ENCODE measurements around the gene DNAJA2. TPM values are rescaled to one million over a fixed set of nuclear protein-coding genes. Genes with fewer than 3 reads are reported as not detected.

Gene DNAJA2
- total RNA-seq, 1 experiment from 2014 or later = 85.2 TPM

DNA sequence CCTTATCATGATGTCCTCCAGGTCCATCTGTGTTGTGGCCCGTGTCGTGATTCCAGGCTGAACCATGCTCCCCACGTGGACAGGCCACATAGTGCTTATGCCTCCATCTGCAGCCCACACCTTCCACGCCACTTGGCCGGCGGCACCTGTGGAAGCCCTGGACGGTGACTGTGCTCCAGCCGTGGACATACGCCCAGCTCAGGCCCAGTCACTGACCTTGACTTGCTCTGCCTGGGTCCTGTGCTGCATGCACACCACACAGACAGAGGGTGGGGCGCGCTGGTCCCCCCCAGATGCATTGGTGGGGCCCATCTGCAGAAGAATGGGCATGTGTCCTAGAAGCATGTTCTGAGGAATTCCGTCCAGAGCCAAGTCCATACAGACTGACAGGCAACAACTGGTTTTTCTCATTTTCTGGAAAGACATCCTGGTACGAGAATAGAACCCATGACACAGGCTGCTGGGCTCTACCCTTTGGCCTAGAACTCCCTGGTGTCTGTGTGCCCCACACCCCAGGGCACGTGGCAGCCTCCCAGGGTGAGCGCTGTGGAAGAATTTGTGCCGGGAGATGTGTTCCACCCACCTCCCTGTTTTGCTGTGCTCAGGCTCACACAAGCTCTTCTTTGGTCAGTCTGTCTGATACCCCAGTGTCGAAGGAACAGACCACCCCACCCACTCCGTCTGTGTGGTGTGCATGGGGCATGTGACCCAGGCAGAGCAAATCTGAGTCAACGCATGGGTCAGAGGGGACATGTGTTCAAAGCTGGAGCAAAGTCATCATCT, 49.8 kb downstream of the DNAJA2 start:
- Histone ChIP-seq H3K4me3 (ENCODE audit: low read depth, low read length, poor library complexity, severe bottlenecking) (no peak overlapping the region), H3K36me3 (ENCODE audit: insufficient read depth, low read length, poor library complexity, severe bottlenecking) (peaks cover 33% of the 10 kb centered on the region), H3K4me1 (ENCODE audit: insufficient read depth, low read length, poor library complexity, severe bottlenecking) (no peaks in the 10 kb centered on the region), H3K9me3 (ENCODE audit: low read depth, low read length, poor library complexity, severe bottlenecking) (no peaks in the 10 kb centered on the region), H3K27me3 (replicated peaks; ENCODE audit: insufficient read depth, low read depth, low read length, poor library complexity) (no peaks in the 10 kb centered on the region), H3K27ac (ENCODE audit: low read depth, low read length, poor library complexity, severe bottlenecking) (no peak overlapping the region)
- ChIA-PET CTCF (no interaction called here), POLR2A (ENCODE audit: low non-redundant PET) (no interaction called here)
- intact Hi-C loops (cut with micrococcal nuclease; ENCODE audit: unreplicated experiment) = no loop called here
- TF ChIP-seq, protein P1, sequence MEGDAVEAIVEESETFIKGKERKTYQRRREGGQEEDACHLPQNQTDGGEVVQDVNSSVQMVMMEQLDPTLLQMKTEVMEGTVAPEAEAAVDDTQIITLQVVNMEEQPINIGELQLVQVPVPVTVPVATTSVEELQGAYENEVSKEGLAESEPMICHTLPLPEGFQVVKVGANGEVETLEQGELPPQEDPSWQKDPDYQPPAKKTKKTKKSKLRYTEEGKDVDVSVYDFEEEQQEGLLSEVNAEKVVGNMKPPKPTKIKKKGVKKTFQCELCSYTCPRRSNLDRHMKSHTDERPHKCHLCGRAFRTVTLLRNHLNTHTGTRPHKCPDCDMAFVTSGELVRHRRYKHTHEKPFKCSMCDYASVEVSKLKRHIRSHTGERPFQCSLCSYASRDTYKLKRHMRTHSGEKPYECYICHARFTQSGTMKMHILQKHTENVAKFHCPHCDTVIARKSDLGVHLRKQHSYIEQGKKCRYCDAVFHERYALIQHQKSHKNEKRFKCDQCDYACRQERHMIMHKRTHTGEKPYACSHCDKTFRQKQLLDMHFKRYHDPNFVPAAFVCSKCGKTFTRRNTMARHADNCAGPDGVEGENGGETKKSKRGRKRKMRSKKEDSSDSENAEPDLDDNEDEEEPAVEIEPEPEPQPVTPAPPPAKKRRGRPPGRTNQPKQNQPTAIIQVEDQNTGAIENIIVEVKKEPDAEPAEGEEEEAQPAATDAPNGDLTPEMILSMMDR (conservative IDR thresholded peaks at IDR 0.05; ENCODE audit: low read depth, low read length) = no peak
- TF ChIP-seq EZH2 (IDR thresholded peaks at IDR 0.05; ENCODE audit: borderline replicate concordance, low read depth, low read length, poor library complexity, severe bottlenecking) = no peak
- BruUV-seq (replicated peaks) = no TSS peak
- no peak for DNase-seq (ENCODE audit: low spot score)

DNA sequence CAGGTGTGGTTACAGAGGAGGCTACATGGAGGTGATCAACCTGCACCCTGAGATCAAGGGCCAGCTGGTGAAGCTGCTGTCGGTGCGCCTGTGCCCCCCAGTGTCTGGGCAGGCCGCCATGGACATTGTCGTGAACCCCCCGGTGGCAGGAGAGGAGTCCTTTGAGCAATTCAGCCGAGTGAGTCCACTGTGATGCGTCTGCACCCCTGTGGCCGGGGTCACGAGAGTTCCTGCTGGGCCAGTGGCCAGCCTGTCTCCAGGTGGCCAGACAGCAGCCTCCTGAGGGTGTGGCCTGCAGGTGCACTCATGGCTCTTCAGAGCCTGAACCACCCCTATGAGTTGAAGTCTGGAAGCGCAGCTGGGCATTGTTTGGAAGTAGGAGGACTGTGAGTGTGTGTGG, 51.2 kb downstream of the DNAJA2 start:
- BruUV-seq (replicated peaks) = no TSS peak
- Histone ChIP-seq H3K36me3 (ENCODE audit: insufficient read depth, low read length, poor library complexity, severe bottlenecking) (peaks cover 32% of the 10 kb centered on the region), H3K4me1 (ENCODE audit: insufficient read depth, low read length, poor library complexity, severe bottlenecking) (no peaks in the 10 kb centered on the region), H3K27ac (ENCODE audit: low read depth, low read length, poor library complexity, severe bottlenecking) (no peak overlapping the region), H3K9me3 (ENCODE audit: low read depth, low read length, poor library complexity, severe bottlenecking) (no peaks in the 10 kb centered on the region), H3K27me3 (replicated peaks; ENCODE audit: insufficient read depth, low read depth, low read length, poor library complexity) (no peaks in the 10 kb centered on the region), H3K4me3 (ENCODE audit: low read depth, low read length, poor library complexity, severe bottlenecking) (no peak overlapping the region)
- DNase-seq (ENCODE audit: low spot score) = no peak
- intact Hi-C loops (cut with micrococcal nuclease; ENCODE audit: unreplicated experiment) = no loop called here
- ChIA-PET CTCF (no interaction called here), POLR2A (ENCODE audit: low non-redundant PET) (no interaction called here)
- no peak for TF ChIP-seq EZH2 (IDR thresholded peaks at IDR 0.05; ENCODE audit: borderline replicate concordance, low read depth, low read length, poor library complexity, severe bottlenecking)
- TF ChIP-seq, protein P1 (conservative IDR thresholded peaks at IDR 0.05; ENCODE audit: low read depth, low read length) = no peak

DNA sequence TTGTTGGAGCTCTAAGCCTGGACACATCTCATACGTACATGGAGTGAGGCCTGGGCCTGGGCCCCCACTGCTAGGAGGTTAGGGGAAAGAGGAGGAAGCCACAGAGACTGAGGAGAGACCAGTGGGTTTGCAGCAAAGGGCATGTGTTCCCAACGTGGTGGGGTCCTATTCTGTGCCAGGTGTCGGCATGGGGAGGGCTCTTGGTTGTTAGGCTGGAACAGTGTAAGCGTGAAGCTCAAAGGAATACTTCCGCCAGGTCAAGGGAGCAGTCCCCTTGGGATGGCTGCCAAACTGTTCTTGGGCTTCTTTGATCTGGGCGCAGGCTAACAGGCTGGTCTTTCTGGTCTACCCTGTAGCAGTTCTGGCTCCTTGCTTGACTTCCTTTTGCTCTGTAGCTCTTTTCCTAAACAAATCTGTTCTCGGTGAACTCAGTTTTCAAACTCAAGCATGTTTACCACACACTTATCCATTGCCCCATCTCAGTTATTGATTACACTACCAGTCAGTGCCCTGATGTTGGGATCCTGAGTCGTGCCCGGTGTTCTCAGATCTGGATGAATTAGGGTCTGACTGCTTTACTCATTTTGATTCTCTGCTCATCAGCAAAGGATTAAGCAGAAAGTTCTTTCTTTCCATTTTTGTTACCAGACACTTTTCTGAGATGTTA, 52.9 kb downstream of the DNAJA2 start:
- ChIA-PET CTCF (no interaction called here), POLR2A (ENCODE audit: low non-redundant PET) (interaction anchor here (0.5 kb wide), 1 partner anchor 9 kb away, joined by 3 read pairs; no protein-coding TSS in a partner anchor)
- no peaks in the 10 kb centered on the region for H3K4me1 ChIP-seq (ENCODE audit: insufficient read depth, low read length, poor library complexity, severe bottlenecking)
- intact Hi-C loops (cut with micrococcal nuclease; ENCODE audit: unreplicated experiment) = no loop called here
- H3K9me3 ChIP-seq (ENCODE audit: low read depth, low read length, poor library complexity, severe bottlenecking) = no peaks in the 10 kb centered on the region
- no TSS peak for BruUV-seq (replicated peaks)
- DNase-seq (ENCODE audit: low spot score) = no peak
- H3K4me3 ChIP-seq (ENCODE audit: low read depth, low read length, poor library complexity, severe bottlenecking) = no peak overlapping the region
- no peak for TF ChIP-seq EZH2 (IDR thresholded peaks at IDR 0.05; ENCODE audit: borderline replicate concordance, low read depth, low read length, poor library complexity, severe bottlenecking)
- TF ChIP-seq, protein P1 (conservative IDR thresholded peaks at IDR 0.05; ENCODE audit: low read depth, low read length) = no peak
- peaks cover 36% of the 10 kb centered on the region for H3K36me3 ChIP-seq (ENCODE audit: insufficient read depth, low read length, poor library complexity, severe bottlenecking)
- H3K27me3 ChIP-seq (replicated peaks; ENCODE audit: insufficient read depth, low read depth, low read length, poor library complexity) = no peaks in the 10 kb centered on the region
- H3K27ac ChIP-seq (ENCODE audit: low read depth, low read length, poor library complexity, severe bottlenecking) = no peak overlapping the region
